Esophagus muscularis mucosa (tissue), 4 donors: ENCODE results near the gene ATF7IP2.
"Not testable (repeated sequence)": the region's sequence is repeated elsewhere in the genome, so short reads cannot be mapped to it uniquely, and the experiment has no call there.

ENCODE experiments used
- CTCF ChIP-seq, 3 experiments: fragments of 200-600 bp in 2 of 3; fragments of 450-650 bp in 1 of 3; sonication (generic) in 2 of 3; IDR thresholded peaks; one replicate each; pipeline ENCODE4 v1.5.1; 2017 to 2019; ENCODE audit warnings: antibody characterized with exemption in 3 of 3, mild to moderate bottlenecking in 2 of 3, moderate library complexity in 1 of 3
- EP300 ChIP-seq: sonication (generic); formaldehyde crosslinking; IDR thresholded peaks from one replicate; pipeline ENCODE4 v1.6.1; 2017; ENCODE audit warnings: antibody characterized with exemption
- POLR2A ChIP-seq: fragments of 450-650 bp; IDR thresholded peaks from one replicate; pipeline ENCODE4 v1.6.1; 2017; ENCODE audit warnings: antibody characterized with exemption, moderate library complexity, mild to moderate bottlenecking, low read depth
- POLR2AphosphoS5 ChIP-seq, 2 donors: sonication (generic); formaldehyde crosslinking; IDR thresholded peaks; one replicate each; pipeline ENCODE4 v1.6.1; 2017; ENCODE audit warnings: antibody characterized with exemption in 2 of 2

GRCh38 chr16:10344699-10345098 is 41.2 kb upstream of the ATF7IP2 start:
- not testable (repeated sequence) for TF ChIP-seq CTCF (IDR thresholded peaks at IDR 0.05); EP300; POLR2AphosphoS5 (IDR thresholded peaks at IDR 0.05); POLR2A
